Left ventricle myocardium superior (tissue), 1 donor: ENCODE results near the gene AGAP9. TPM values are rescaled to one million over a fixed set of nuclear protein-coding genes. Genes with fewer than 3 reads are reported as not detected.
"Not testable (repeated sequence)": the region's sequence is repeated elsewhere in the genome, so short reads cannot be mapped to it uniquely, and the experiment has no call there.

Source experiments
- ATAC-seq: fragments of 200-7000 bp; cut with Tn5 transposase; one replicate; pipeline ENCODE4 v1.9.1; 2020; ENCODE audit warnings: mild to moderate bottlenecking, moderate library complexity
- DNase-seq: peaks from one replicate; pipeline ENCODE4 v3.0.0-alpha.2; 2020
- intact Hi-C: fragments of 100-400 bp; cut with micrococcal nuclease; formaldehyde crosslinking; loops from one replicate; pipeline ENCODE4 v1.11.0; 2022
- total RNA-seq: library from RNA; stranded (reverse); fragmentation: NEBNext Ultra II Directional; extraction: Animal tissue kit (Norgen Biotek cat#: 25700); gene quantifications from one replicate; pipeline ENCODE4 v1.2.1, GENCODE V29; 2021
- donor health status: DM: no; HTN: yes; CAD: no; lungs with severe emphysema.

Gene AGAP9
- total RNA-seq, 1 donor from 2014 or later: 2.3 TPM

- ATAC-seq, intact Hi-C loops, DNase-seq: not testable (repeated sequence)
Measured at GRCh38 chr10:47494226-47494625, 29.2 kb downstream of the AGAP9 start.

DNA sequence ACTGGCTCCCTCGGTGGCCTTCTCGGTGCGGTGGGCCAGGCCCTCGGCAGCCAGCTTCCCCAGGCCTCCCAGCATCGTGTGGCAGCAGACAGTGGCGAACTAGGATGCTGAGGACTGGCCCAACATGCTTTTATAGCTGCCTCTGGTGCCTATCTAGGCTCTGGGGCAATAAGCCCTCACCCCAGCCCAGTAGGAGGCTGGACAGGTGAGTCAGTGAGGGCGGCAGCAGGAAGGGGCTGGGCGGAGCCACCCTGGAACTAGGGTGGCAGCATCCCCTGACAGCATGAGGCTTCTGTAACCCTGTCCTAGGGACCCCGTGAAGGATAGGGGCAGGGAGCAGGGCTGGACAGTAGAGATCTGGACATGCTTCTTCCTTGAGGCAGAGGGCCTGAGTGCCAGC is 31.8 kb downstream of the AGAP9 start, which contains the start of gene FAM25G:
FAM25G (minus strand) TSS at position 101 of the 400 bp plus-strand sequence; CDS start at position 75, 26 bp downstream.
- intact Hi-C loops, DNase-seq, ATAC-seq: not testable (repeated sequence)

DNA sequence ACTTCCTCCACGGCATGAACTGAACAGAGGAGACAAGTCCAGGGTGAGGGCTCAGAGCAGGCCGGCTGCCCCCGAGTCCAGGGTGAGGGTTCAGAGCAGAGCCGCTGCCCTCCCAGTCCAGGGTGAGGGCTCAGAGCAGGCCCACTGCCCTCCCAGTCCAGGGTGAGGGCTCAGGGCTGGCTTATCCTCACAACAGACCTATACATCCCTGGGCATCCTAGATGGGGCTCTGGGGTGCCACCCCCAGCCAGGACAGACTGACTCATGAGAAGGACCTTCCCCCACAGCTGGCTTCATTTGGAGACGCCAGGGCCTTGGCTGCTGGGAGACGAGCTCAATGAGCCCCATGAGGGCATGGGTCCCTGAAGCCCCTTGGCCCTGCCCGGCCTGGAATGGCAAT is 33.8 kb downstream of the AGAP9 start:
- ATAC-seq, intact Hi-C loops: not testable (repeated sequence)

DNA sequence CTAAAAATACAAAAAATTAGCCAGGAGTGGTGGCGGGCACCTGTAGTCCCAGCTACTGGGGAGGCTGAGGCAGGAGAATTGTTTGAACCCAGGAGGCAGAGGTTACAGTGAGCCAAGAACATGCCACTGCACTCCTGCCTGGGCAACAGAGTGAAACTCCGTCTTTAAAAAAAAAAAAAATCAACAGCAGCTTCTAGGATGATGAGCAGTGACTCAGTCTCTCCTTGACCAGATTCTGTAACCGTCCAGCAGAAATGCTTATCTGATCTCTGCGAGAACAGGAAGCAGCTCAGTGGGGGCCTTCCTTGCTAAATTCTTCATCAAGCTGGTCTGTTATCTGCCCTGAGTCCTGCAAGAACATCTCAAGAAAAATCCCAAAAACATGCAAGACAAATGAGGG is 37.5 kb downstream of the AGAP9 start:
- ATAC-seq, DNase-seq, intact Hi-C loops: not testable (repeated sequence)

More for the DNA sequence above, 33.8 kb downstream of the AGAP9 start:
- DNase-seq: not testable (repeated sequence)

DNA sequence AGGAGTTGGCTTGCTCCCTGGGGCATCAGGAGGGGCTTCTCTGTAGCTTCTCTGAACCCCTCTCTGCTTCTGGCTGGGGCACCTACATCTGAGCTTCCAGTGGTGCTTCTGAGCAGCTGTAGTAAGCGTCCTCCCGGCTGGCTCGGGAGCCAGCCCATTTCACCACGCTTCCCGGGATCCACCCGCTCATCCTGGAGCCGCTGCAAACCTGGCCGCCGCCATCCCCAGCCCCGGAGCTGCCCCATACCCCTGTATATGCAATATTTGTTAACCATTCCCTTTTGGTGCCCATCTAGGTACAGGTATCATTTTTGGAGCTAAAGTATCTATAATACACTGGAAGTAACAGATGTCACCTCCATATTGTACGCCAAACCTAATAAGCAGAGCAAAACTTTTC is 38.7 kb downstream of the AGAP9 start:
- intact Hi-C loops, DNase-seq, ATAC-seq: not testable (repeated sequence)

- intact Hi-C loops, DNase-seq: not testable (repeated sequence)
- ATAC-seq: peak; percentile 17
Measured at GRCh38 chr10:47483923-47484322, 39.5 kb downstream of the AGAP9 start, which contains the start of gene ANXA8. TSS of gene ANXA8 (minus strand) at chr10:47484115. CDS start at chr10:47483933, 182 bp downstream.

GRCh38 chr10:47482367-47482766 is 41.1 kb downstream of the AGAP9 start:
- peak; percentile 91 for ATAC-seq
- intact Hi-C loops, DNase-seq: not testable (repeated sequence)

- ATAC-seq: peak; percentile 65
- intact Hi-C loops, DNase-seq: not testable (repeated sequence)
Measured at GRCh38 chr10:47481768-47482181, 41.7 kb downstream of the AGAP9 start.

GRCh38 chr10:47481182-47481766 is 42.2 kb downstream of the AGAP9 start:
- intact Hi-C loops, DNase-seq: not testable (repeated sequence)
- ATAC-seq: peak; percentile 18

DNA sequence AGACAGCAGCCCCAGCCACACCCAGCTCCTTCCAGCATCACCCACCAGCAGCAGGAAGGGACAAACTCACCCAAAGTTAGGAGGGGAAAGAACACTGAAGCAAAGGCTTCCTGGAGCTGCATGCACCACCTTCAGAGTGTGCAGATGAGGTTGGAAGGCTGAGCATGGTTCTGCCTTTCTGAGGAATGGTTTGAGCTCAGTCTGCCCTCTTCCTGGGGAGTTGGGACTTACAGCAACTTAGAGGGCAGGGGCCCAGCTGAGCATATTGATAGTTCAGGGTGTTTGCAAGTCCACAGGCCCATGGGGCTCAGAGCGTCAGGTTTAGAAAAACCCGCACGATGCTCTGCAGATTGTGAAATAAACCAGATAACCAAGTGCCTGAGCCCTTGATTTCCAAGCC is 43.3 kb downstream of the AGAP9 start:
- intact Hi-C loops, DNase-seq, ATAC-seq: not testable (repeated sequence)

GRCh38 chr10:47478114-47478513 is 45.3 kb downstream of the AGAP9 start:
- intact Hi-C loops, DNase-seq, ATAC-seq: not testable (repeated sequence)

- intact Hi-C loops, DNase-seq, ATAC-seq: not testable (repeated sequence)
Measured at GRCh38 chr10:47477078-47477477, 46.4 kb downstream of the AGAP9 start.

DNA sequence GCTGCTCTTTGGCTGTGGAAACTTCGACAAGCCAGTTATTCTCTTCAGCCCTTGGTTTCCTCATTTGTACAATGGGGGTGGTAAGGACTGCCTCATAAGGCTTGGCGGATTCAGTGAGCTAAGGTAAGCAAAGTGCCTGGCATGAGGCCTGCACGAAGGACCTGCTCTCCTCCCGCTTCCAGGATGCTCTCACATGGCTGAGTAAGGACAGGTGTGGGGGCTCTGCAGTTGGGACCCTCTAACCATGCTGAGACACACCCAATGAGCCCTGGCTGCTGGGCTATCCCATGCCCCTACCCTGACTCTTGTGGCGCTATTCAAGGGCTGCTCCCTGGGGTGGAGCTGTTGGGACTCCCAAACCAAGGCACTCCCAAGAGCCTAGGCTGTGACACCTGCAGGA is 48.3 kb downstream of the AGAP9 start:
- intact Hi-C loops, DNase-seq, ATAC-seq: not testable (repeated sequence)

- intact Hi-C loops, ATAC-seq, DNase-seq: not testable (repeated sequence)
Measured at GRCh38 chr10:47473516-47473915, 49.9 kb downstream of the AGAP9 start.

GRCh38 chr10:47472647-47473046 is 50.8 kb downstream of the AGAP9 start:
- intact Hi-C loops, DNase-seq, ATAC-seq: not testable (repeated sequence)

DNA sequence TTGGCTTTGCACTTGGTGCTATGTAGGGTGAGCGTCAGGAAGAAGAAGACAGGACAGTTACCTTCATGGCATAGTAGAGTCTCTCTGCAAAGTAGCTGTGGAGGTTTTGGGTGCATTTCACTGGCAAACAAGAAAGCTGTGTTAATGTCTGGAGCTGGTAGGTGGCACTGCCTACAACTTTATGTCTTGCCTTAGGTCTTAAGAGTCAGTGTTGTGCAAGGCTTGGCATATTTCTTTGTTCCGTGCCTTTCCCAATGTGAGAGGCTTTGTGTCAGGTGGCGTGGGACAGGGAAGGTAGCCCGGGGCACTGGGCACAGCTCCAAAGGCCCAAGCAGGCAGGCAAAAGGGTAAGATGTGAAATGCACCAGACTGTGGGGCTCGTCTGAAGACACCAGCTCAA is 51.4 kb downstream of the AGAP9 start:
- intact Hi-C loops, ATAC-seq, DNase-seq: not testable (repeated sequence)

DNA sequence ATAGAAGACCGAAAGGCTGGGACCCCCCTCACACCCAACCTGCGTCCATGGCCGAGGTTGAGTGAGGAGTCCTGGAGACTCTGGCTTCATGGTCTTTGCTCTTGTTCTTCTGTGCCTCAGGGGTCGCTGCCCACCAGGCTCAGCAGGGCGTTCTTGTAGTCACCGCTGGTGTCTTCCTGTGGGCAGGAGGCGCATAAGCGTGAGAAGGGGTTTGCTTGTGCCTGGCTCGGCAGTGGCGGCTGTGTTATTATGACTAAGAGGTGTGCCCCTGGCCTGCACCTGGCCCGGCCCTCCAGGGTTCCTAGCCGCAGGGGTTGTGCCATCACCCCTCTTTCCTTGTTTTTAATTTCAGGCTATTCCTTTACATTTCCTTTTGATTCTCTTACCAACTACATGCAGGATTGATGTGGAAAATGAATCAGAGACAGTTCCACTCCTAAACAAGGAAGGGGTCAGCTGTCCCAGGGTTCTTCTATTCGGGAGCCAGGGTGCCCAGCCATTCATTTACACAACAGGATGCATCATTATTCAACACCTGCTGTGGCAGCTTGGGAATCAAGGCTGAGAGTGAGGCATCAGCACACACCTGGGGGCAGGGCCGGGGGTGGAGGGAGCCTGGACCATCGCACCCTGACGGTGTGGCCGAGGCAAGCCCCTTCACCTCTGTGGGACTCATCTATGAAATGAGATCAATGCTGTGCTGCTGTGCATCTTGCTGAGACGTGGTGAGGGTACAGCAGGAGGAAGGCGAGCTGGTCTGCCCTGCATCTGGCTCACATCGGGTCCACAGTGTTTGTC is 54.5 kb downstream of the AGAP9 start:
- DNase-seq, ATAC-seq, intact Hi-C loops: not testable (repeated sequence)

DNA sequence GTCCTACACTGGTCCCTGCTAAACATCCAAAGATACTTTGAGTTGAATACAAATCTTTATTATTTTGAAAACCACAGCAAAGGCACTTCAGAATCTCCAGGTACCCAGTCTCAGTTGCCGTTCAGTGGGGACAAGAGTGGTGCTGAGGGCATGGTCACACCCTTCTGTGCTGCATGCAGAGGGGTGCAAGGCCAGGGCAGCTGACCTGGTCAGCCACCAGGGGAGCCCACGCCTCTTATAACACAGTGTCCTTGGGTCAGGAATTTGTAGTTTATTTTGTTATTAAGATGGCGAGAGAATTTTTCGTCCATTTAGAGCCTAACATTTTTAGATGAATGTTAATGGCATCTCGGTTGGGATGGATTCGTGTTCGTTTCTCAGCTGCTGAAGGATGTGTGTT is 55.5 kb downstream of the AGAP9 start:
- intact Hi-C loops, DNase-seq, ATAC-seq: not testable (repeated sequence)

DNA sequence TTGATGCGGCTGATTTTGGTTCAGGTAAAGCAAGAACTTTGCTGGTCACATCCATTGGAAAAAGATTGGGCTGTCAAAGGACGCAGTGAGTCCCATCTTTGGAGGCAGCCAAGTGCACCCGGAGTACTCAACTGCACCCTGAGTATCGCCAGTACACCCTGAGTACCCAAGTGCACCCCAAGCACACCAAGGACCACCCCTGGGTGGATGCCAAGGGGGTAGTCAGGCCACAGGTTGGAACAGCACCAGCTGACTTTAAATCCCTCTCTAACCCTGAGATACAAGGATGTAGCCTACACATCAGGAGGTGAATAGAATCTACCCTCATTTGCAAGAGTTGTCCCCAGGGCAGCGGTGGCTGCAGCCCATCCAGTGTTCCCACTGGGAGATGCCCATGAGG is 56.0 kb downstream of the AGAP9 start:
- intact Hi-C loops, ATAC-seq, DNase-seq: not testable (repeated sequence)
